H9 (cell line): ENCODE measurements around the gene OST4. TPM values are rescaled to one million over a fixed set of nuclear protein-coding genes. Genes with fewer than 3 reads are reported as not detected.

Source experiments
- DNase-seq: peaks from one replicate; pipeline ENCODE4 v3.0.0-alpha.2; 2017
- H2AFZ ChIP-seq: one replicate; pipeline ENCODE4 v1.6.1; 2013; ENCODE audit warnings: mild to moderate bottlenecking, low read length, control low read depth, moderate library complexity
- H2AK5ac ChIP-seq: 2 replicates; pipeline ENCODE4 v1.6.1; 2013; ENCODE audit warnings: low read length, control low read depth, mixed read lengths; ENCODE audit not compliant: insufficient read length
- H2BK120ac ChIP-seq: one replicate; pipeline ENCODE4 v1.6.1; 2013; ENCODE audit warnings: low read depth, mild to moderate bottlenecking, low read length, control low read depth, inconsistent platforms; ENCODE audit not compliant: poor library complexity, severe bottlenecking
- H2BK12ac ChIP-seq: 2 replicates; pipeline ENCODE4 v1.6.1; 2013; ENCODE audit warnings: low read length, control low read depth, mixed read lengths, low read depth; ENCODE audit not compliant: insufficient read length
- H2BK15ac ChIP-seq: 2 replicates; pipeline ENCODE4 v1.6.1; 2013; ENCODE audit warnings: low read depth, low read length, control low read depth
- H2BK20ac ChIP-seq: one replicate; pipeline ENCODE4 v1.6.1; 2013; ENCODE audit warnings: low read depth, mild to moderate bottlenecking, low read length, control low read depth, inconsistent platforms; ENCODE audit not compliant: poor library complexity, severe bottlenecking
- H2BK5ac ChIP-seq: 2 replicates; pipeline ENCODE4 v1.6.1; 2013; ENCODE audit warnings: low read length, control low read depth, mixed read lengths; ENCODE audit not compliant: insufficient read length
- H3K14ac ChIP-seq: 2 replicates; pipeline ENCODE4 v1.6.1; 2013; ENCODE audit warnings: low read length, control low read depth; ENCODE audit not compliant: insufficient read depth
- H3K18ac ChIP-seq: 2 replicates; pipeline ENCODE4 v1.6.1; 2013; ENCODE audit warnings: low read depth, mild to moderate bottlenecking, mixed read lengths, low read length, control low read depth; ENCODE audit not compliant: insufficient read length
- H3K23ac ChIP-seq: 2 replicates; pipeline ENCODE4 v1.6.1; 2013; ENCODE audit warnings: low read length, control low read depth, mixed read lengths, low read depth; ENCODE audit not compliant: insufficient read length
- H3K23me2 ChIP-seq: 2 replicates; pipeline ENCODE4 v1.6.1; 2013; ENCODE audit warnings: low read depth, mild to moderate bottlenecking, mixed read lengths, low read length, control low read depth; ENCODE audit not compliant: insufficient read length, poor library complexity, severe bottlenecking
- H3K27ac ChIP-seq: 2 replicates; pipeline ENCODE4 v1.5.1; 2013; ENCODE audit warnings: low read length, control low read depth, mixed read lengths, low read depth; ENCODE audit not compliant: insufficient read length
- H3K27me3 ChIP-seq: 2 replicates; pipeline ENCODE4 v1.6.1; 2013; ENCODE audit warnings: low read length, control low read depth, inconsistent platforms; ENCODE audit not compliant: insufficient read depth
- H3K4ac ChIP-seq: 2 replicates; pipeline ENCODE4 v1.6.1; 2013; ENCODE audit warnings: low read depth, mild to moderate bottlenecking, control low read depth, inconsistent platforms, low read length, moderate library complexity
- H3K4me1 ChIP-seq: 2 replicates; pipeline ENCODE4 v1.6.1; 2013; ENCODE audit warnings: low read length, control low read depth, inconsistent platforms; ENCODE audit not compliant: insufficient read depth
- H3K4me2 ChIP-seq: 2 replicates; pipeline ENCODE4 v1.6.1; 2013; ENCODE audit warnings: low read length, control low read depth, mixed read lengths; ENCODE audit not compliant: insufficient read length, insufficient read depth
- H3K56ac ChIP-seq: 2 replicates; pipeline ENCODE4 v1.6.1; 2013; ENCODE audit warnings: low read depth, mild to moderate bottlenecking, mixed read lengths, low read length, control low read depth; ENCODE audit not compliant: insufficient read length
- H3K79me1 ChIP-seq: 2 replicates; pipeline ENCODE4 v1.6.1; 2013; ENCODE audit warnings: low read depth, mild to moderate bottlenecking, moderate library complexity, low read length, control low read depth, inconsistent platforms; ENCODE audit not compliant: insufficient read depth, poor library complexity, severe bottlenecking
- H3K79me2 ChIP-seq: 2 replicates; pipeline ENCODE4 v1.6.1; 2013; ENCODE audit warnings: low read length, control low read depth, inconsistent platforms; ENCODE audit not compliant: insufficient read depth
- H3K9ac ChIP-seq: 2 replicates; pipeline ENCODE4 v1.6.1; 2013; ENCODE audit warnings: low read length, control low read depth, mixed read lengths; ENCODE audit not compliant: insufficient read length; ENCODE audit errors: extremely low read depth
- H3K9me3 ChIP-seq: one replicate; pipeline ENCODE4 v1.6.1; 2013; ENCODE audit warnings: low read depth, low read length, inconsistent platforms; ENCODE audit not compliant: control insufficient read depth
- H3T11ph ChIP-seq: one replicate; pipeline ENCODE4 v1.6.1; 2013; ENCODE audit warnings: mild to moderate bottlenecking, low read length, control low read depth, inconsistent platforms
- H4K20me1 ChIP-seq: one replicate; pipeline ENCODE4 v1.6.1; 2013; ENCODE audit not compliant: control insufficient read depth, insufficient read length, insufficient read depth
- H4K5ac ChIP-seq: 2 replicates; pipeline ENCODE4 v1.6.1; 2013; ENCODE audit warnings: low read depth, mild to moderate bottlenecking, mixed read lengths, low read length, control low read depth; ENCODE audit not compliant: insufficient read length
- H4K8ac ChIP-seq: replicated peaks from 2 replicates; pipeline ENCODE4 v1.6.1; 2013; ENCODE audit warnings: low read length, control low read depth, mixed read lengths, low read depth; ENCODE audit not compliant: insufficient read length
- H4K91ac ChIP-seq: 2 replicates; pipeline ENCODE4 v1.6.1; 2013; ENCODE audit warnings: low read depth, mild to moderate bottlenecking, moderate library complexity, mixed read lengths, low read length, control low read depth; ENCODE audit not compliant: insufficient read length
- H3K27ac Mint-ChIP-seq, 3 experiments: 2 replicates in 2 of 3; 3 replicates in 1 of 3; pipeline ENCODE4 v1.8.0; 2020 to 2021; ENCODE audit warnings: mixed read lengths in 3 of 3, mild to moderate bottlenecking in 1 of 3, moderate library complexity in 1 of 3
- H3K27me3 Mint-ChIP-seq: 2 replicates; pipeline ENCODE4 v1.8.0; 2021; ENCODE audit warnings: low read depth, mild to moderate bottlenecking, moderate library complexity, mixed read lengths
- H3K36me3 Mint-ChIP-seq, 3 experiments: 2 replicates in 2 of 3; 3 replicates in 1 of 3; pipeline ENCODE4 v1.8.0; 2020 to 2021; ENCODE audit warnings: low read depth in 3 of 3, mixed read lengths in 3 of 3; ENCODE audit not compliant: insufficient read depth in 1 of 3
- H3K4me1 Mint-ChIP-seq, 2 experiments: 2 replicates each; pipeline ENCODE4 v1.8.0; 2020; ENCODE audit warnings: mixed read lengths in 2 of 2
- H3K4me3 Mint-ChIP-seq, 2 experiments: 2 replicates in 1 of 2; 3 replicates in 1 of 2; pipeline ENCODE4 v1.8.0; 2020 to 2021; ENCODE audit warnings: mild to moderate bottlenecking in 2 of 2, mixed read lengths in 2 of 2, moderate library complexity in 1 of 2
- H3K9me3 Mint-ChIP-seq, 2 experiments: 2 replicates in 1 of 2; 3 replicates in 1 of 2; pipeline ENCODE4 v1.8.0; 2020; ENCODE audit warnings: mild to moderate bottlenecking in 2 of 2, mixed read lengths in 2 of 2, moderate library complexity in 1 of 2
- WGBS: extraction: QIAGEN DNeasy Blood & Tissue Kit; methylation state at CpG from one replicate; pipeline ENCODE4 v1.1.7; 2013; ENCODE audit warnings: missing lambda C conversion rate, low lambda C conversion rate, mixed read lengths; ENCODE audit not compliant: insufficient read length; ENCODE audit errors: extremely low coverage; 5-methylcytosine and 5-hydroxymethylcytosine counted together
- total RNA-seq: library from RNA; stranded (reverse); gene quantifications from 2 replicates; pipeline ENCODE4 v1.2.1, GENCODE V29; 2021
- TF ChIP-seq, protein P1 (sequence below): fragments of 200-600 bp; sonication (generic); conservative IDR thresholded peaks from 3 replicates; pipeline ENCODE4 v1.8.0; 2021; ENCODE audit warnings: antibody characterized with exemption, mild to moderate bottlenecking

The OST4 gene
- total RNA-seq, 1 experiment from 2014 or later, result 215 TPM

DNA sequence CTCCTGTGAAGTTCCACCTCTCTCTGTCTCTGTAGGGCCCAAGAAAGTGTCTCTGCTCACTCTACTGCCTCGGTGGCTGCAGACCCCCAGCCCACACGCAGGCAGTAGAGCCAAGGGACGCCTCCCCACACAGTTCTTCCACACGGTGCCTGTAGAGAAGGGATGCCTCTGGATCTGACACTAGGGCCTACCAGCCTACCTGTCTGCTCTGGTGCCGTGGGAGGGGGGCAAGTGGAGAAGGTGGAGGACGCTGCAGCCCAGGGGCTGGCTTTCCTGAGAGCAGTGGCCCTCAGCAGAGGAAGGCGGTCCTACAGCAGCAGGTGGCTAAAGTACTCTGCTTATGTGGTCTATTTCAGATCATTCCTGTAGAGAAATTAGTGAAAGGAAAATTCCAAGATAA is 47.7 kb downstream of the OST4 start:
- Histone ChIP-seq H3K9me3 (no peaks in the 10 kb centered on the region), H4K91ac (no peak overlapping the region), H3K27me3 (no peaks in the 10 kb centered on the region; the same call in 1 of the 2 replicates), H3K14ac (no peak overlapping the region), H3K4me2 (no peak overlapping the region), H3K18ac (no peak overlapping the region), H3K23me2 (no peaks in the 10 kb centered on the region), H4K20me1 (no peaks in the 10 kb centered on the region), H2AK5ac (no peak overlapping the region), H2AFZ (no peak overlapping the region), H2BK12ac (no peak overlapping the region), H2BK15ac (no peak overlapping the region), H3K23ac (no peak overlapping the region), H3K79me2 (no peaks in the 10 kb centered on the region), H3K56ac (no peak overlapping the region), H3K79me1 (no peaks in the 10 kb centered on the region), H3K27ac (no peak overlapping the region), H3T11ph (no peak overlapping the region), H3K4ac (no peak overlapping the region), H4K8ac (no peak overlapping the region), H2BK20ac (no peak overlapping the region), H4K5ac (no peak overlapping the region), H3K9ac (no peak overlapping the region), H3K4me1 (no peaks in the 10 kb centered on the region), H2BK5ac (no peak overlapping the region), H2BK120ac (no peak overlapping the region)
- peak overlapping the region in 2 of 3 experiments; percentile 16 to 40; a peak in 4 of 7 replicates for H3K27ac Mint-ChIP-seq
- H3K36me3 Mint-ChIP-seq, result peaks cover 1 to 9% (median 1%) of the 10 kb centered on the region in 3 experiments; a peak in 6 of 7 replicates
- H3K9me3 Mint-ChIP-seq, result no peaks in the 10 kb centered on the region; a peak in 1 of 5 replicates
- no peak overlapping the region for H3K4me3 Mint-ChIP-seq
- no peak for DNase-seq
- no peaks in the 10 kb centered on the region; the same call in 1 of the 2 replicates for H3K27me3 Mint-ChIP-seq
- TF ChIP-seq, protein P1, sequence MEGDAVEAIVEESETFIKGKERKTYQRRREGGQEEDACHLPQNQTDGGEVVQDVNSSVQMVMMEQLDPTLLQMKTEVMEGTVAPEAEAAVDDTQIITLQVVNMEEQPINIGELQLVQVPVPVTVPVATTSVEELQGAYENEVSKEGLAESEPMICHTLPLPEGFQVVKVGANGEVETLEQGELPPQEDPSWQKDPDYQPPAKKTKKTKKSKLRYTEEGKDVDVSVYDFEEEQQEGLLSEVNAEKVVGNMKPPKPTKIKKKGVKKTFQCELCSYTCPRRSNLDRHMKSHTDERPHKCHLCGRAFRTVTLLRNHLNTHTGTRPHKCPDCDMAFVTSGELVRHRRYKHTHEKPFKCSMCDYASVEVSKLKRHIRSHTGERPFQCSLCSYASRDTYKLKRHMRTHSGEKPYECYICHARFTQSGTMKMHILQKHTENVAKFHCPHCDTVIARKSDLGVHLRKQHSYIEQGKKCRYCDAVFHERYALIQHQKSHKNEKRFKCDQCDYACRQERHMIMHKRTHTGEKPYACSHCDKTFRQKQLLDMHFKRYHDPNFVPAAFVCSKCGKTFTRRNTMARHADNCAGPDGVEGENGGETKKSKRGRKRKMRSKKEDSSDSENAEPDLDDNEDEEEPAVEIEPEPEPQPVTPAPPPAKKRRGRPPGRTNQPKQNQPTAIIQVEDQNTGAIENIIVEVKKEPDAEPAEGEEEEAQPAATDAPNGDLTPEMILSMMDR, result no peak
- H3K4me1 Mint-ChIP-seq, result peaks cover 5 to 16% of the 10 kb centered on the region in 2 experiments
- WGBS, result no CpG with 5 or more reads among the region's 7 CpGs
